ENCODE results near the gene RANBP17. TPM values are rescaled to one million over a fixed set of nuclear protein-coding genes. Genes with fewer than 3 reads are reported as not detected.
"Not testable (repeated sequence)": the region's sequence is repeated elsewhere in the genome, so short reads cannot be mapped to it uniquely, and the experiment has no call there.

The RANBP17 gene
- total and polyA plus RNA-seq, 2 of the 4 experiments (the other 2 are of a cell fraction): 8.2 to 29.0 TPM

GRCh38 chr5:171168171-171168570 is 306.4 kb downstream of the RANBP17 start:
- ChIA-PET CTCF (no interaction called here), POLR2A (ENCODE audit: unreplicated experiment) (no interaction called here)
- H3K27me3 ChIP-seq (ENCODE audit: control insufficient read depth, insufficient read depth, low read length): no peaks in the 10 kb centered on the region
- no peak overlapping the region for H3K27ac ChIP-seq (ENCODE audit: insufficient read depth, low read length)
- no peak overlapping the region for H2BK5ac ChIP-seq (ENCODE audit: low read depth, low read length, poor library complexity, severe bottlenecking)
- H2AK5ac ChIP-seq (ENCODE audit: low read depth, low read length): no peak overlapping the region
- no peak overlapping the region for H3K56ac ChIP-seq (ENCODE audit: extremely low read depth, insufficient read depth, low read length)
- no peak overlapping the region for H4K91ac ChIP-seq (ENCODE audit: insufficient read depth, low read depth, low read length)
- dilution Hi-C loops (cut with HindIII; ENCODE audit: low sequenced_read_pairs, unreplicated experiment) (no loop called here), intact Hi-C loops (cut with micrococcal nuclease) (no loop called here), in situ Hi-C loops (cut with MboI; ENCODE audit: low sequenced_read_pairs) (loop anchor here (25.0 kb wide), 1 partner anchor 356 kb away; no protein-coding TSS in a partner anchor)
- H3K9me1 ChIP-seq (ENCODE audit: insufficient read depth, low read length): no peaks in the 10 kb centered on the region
- DNase-seq: no peak
- H2BK120ac ChIP-seq (ENCODE audit: low read depth, low read length): no peak overlapping the region
- H4K20me1 ChIP-seq (ENCODE audit: insufficient read depth, low read length): no peaks in the 10 kb centered on the region
- no peak for ATAC-seq (ENCODE audit: low read depth)
- no peak overlapping the region for H2BK20ac ChIP-seq (ENCODE audit: low read depth, low read length)
- H3K18ac ChIP-seq (ENCODE audit: low read depth, low read length): no peak overlapping the region
- no peak overlapping the region for H3K4ac ChIP-seq (ENCODE audit: low read depth, low read length)
- H3K9ac ChIP-seq (ENCODE audit: low read depth, low read length): no peak overlapping the region
- H3K4me3 ChIP-seq (ENCODE audit: insufficient read depth, low read depth, low read length): no peak overlapping the region
- H2AFZ ChIP-seq (replicated peaks; ENCODE audit: low read length, poor library complexity): no peak overlapping the region
- no peak overlapping the region for H2AK9ac ChIP-seq (replicated peaks; ENCODE audit: low read depth, low read length, poor library complexity)
- no peaks in the 10 kb centered on the region for H3K4me1 ChIP-seq (ENCODE audit: control insufficient read depth, insufficient read depth, low read length)
- H4K5ac ChIP-seq (ENCODE audit: low read depth, low read length): no peak overlapping the region
- H2BK15ac ChIP-seq (ENCODE audit: low read depth, low read length): no peak overlapping the region
- no peaks in the 10 kb centered on the region for H3K9me3 ChIP-seq (ENCODE audit: control insufficient read depth, insufficient read depth, low read length)
- TF ChIP-seq RFX5 (IDR thresholded peaks at IDR 0.05; ENCODE audit: low read depth, low read length): no peak
- TF ChIP-seq RCOR1 (IDR thresholded peaks at IDR 0.05; ENCODE audit: insufficient replicate concordance, low read length): no peak
- no peak for TF ChIP-seq CEBPB (IDR thresholded peaks at IDR 0.05; ENCODE audit: low read depth, low read length)
- no peak for TF ChIP-seq FOS (IDR thresholded peaks at IDR 0.05; ENCODE audit: low read depth, low read length)
- H3K4me2 ChIP-seq (ENCODE audit: low read depth, low read length): no peak overlapping the region
- no peaks in the 10 kb centered on the region for H3K36me3 ChIP-seq (ENCODE audit: control insufficient read depth, insufficient read depth, low read length)
- no CpG with 5 or more reads among the region's 4 CpGs for WGBS, 2 experiments (ENCODE audit: extremely low coverage in 2 of 2, insufficient read length in 1 of 2)
- H3K79me1 ChIP-seq (ENCODE audit: low read depth in 1 of 2, low read length in 2 of 2): no peaks in the 10 kb centered on the region
- H3K14ac ChIP-seq (replicated peaks; ENCODE audit: low read depth, low read length): no peak overlapping the region
- H3K23ac ChIP-seq (ENCODE audit: low read depth, low read length): no peak overlapping the region
- BruUV-seq (replicated peaks): no TSS peak
- no peak overlapping the region for H4K8ac ChIP-seq (ENCODE audit: low read depth in 2 of 2, low read length in 2 of 2)

GRCh38 chr5:171174960-171175359 is 313.1 kb downstream of the RANBP17 start:
- H2AK9ac ChIP-seq (replicated peaks; ENCODE audit: low read depth, low read length, poor library complexity); H3K79me1 ChIP-seq (ENCODE audit: low read depth in 1 of 2, low read length in 2 of 2); H3K9ac ChIP-seq (ENCODE audit: low read depth, low read length); H3K4me3 ChIP-seq (ENCODE audit: insufficient read depth, low read depth, low read length); H3K9me3 ChIP-seq (ENCODE audit: control insufficient read depth, insufficient read depth, low read length); H3K18ac ChIP-seq (ENCODE audit: low read depth, low read length); H2BK5ac ChIP-seq (ENCODE audit: low read depth, low read length, poor library complexity, severe bottlenecking); H4K8ac ChIP-seq (ENCODE audit: low read depth in 2 of 2, low read length in 2 of 2); H4K20me1 ChIP-seq (ENCODE audit: insufficient read depth, low read length); H3K27ac ChIP-seq (ENCODE audit: insufficient read depth, low read length); dilution Hi-C loops (cut with HindIII; ENCODE audit: low sequenced_read_pairs, unreplicated experiment); H3K27me3 ChIP-seq (ENCODE audit: control insufficient read depth, insufficient read depth, low read length); H2BK120ac ChIP-seq (ENCODE audit: low read depth, low read length); intact Hi-C loops (cut with micrococcal nuclease); H2AFZ ChIP-seq (replicated peaks; ENCODE audit: low read length, poor library complexity); H2AK5ac ChIP-seq (ENCODE audit: low read depth, low read length); H3K36me3 ChIP-seq (ENCODE audit: control insufficient read depth, insufficient read depth, low read length); H4K91ac ChIP-seq (ENCODE audit: insufficient read depth, low read depth, low read length); H3K9me1 ChIP-seq (ENCODE audit: insufficient read depth, low read length); H3K23ac ChIP-seq (ENCODE audit: low read depth, low read length); H3K4ac ChIP-seq (ENCODE audit: low read depth, low read length); BruUV-seq (replicated peaks); H4K5ac ChIP-seq (ENCODE audit: low read depth, low read length); H3K14ac ChIP-seq (replicated peaks; ENCODE audit: low read depth, low read length); H2BK15ac ChIP-seq (ENCODE audit: low read depth, low read length); H3K4me2 ChIP-seq (ENCODE audit: low read depth, low read length); H3K56ac ChIP-seq (ENCODE audit: extremely low read depth, insufficient read depth, low read length); ATAC-seq (ENCODE audit: low read depth); H3K4me1 ChIP-seq (ENCODE audit: control insufficient read depth, insufficient read depth, low read length); DNase-seq; POLR2A ChIA-PET (ENCODE audit: unreplicated experiment); H2BK20ac ChIP-seq (ENCODE audit: low read depth, low read length): not testable (repeated sequence)
- WGBS, 2 experiments (ENCODE audit: extremely low coverage in 2 of 2, insufficient read length in 1 of 2): no CpG with 5 or more reads among the region's 2 CpGs
- in situ Hi-C loops (cut with MboI; ENCODE audit: low sequenced_read_pairs): loop anchor here (25.0 kb wide), 1 partner anchor 363 kb away; no protein-coding TSS in a partner anchor
- CTCF ChIA-PET: interaction anchor here (0.7 to 1.1 kb wide), 4 partner anchors 13 to 366 kb away, joined by 3 to 8 read pairs (median 4); no protein-coding TSS in a partner anchor

Data from IMR-90 (cell line).